GOT3 (cell line): ENCODE results near the gene ANO2.
"Not testable (repeated sequence)": the region's sequence is repeated elsewhere in the genome, so short reads cannot be mapped to it uniquely, and the experiment has no call there.

Source experiments
- DNase-seq: peaks from one replicate; lab custom pipeline; 2025; ENCODE audit warnings: mixed read lengths; lab: John Stamatoyannopoulos, UW

The ANO2 gene

GRCh38 chr12:5669624-5670023 is 275.4 kb downstream of the ANO2 start:
- not testable (repeated sequence) for DNase-seq

- no peak for DNase-seq
Observed at GRCh38 chr12:5665615-5666014, 279.4 kb downstream of the ANO2 start.

- no peak for DNase-seq
Observed at GRCh38 chr12:5661811-5662210, 283.2 kb downstream of the ANO2 start.

- no peak for DNase-seq
Observed at GRCh38 chr12:5660238-5660637, 284.8 kb downstream of the ANO2 start.

DNA sequence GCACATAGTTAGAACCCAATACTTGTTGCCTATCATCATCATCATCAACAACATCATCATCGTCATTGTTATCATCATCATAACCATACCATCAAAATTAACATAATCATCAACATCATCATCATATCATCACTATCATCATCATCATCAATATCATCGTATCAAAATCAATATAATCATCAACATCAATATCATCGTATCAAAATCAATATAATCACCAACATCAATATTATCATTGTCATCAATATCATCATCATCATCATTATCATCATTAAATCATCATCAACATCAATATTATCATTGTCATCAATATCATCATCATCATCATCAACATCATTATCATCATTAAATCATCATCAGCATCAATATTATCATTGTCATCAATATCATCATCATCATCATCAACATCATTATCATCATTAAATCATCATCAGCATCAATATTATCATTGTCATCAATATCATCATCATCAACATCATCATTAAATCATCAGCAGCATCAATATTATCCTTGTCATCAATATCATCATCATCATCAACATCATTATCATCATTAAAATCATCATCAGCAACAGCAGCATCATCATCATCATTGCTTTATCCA is 286.6 kb downstream of the ANO2 start:
- DNase-seq, result not testable (repeated sequence)

- DNase-seq, result no peak
Observed at GRCh38 chr12:5656836-5657235, 288.2 kb downstream of the ANO2 start.

DNA sequence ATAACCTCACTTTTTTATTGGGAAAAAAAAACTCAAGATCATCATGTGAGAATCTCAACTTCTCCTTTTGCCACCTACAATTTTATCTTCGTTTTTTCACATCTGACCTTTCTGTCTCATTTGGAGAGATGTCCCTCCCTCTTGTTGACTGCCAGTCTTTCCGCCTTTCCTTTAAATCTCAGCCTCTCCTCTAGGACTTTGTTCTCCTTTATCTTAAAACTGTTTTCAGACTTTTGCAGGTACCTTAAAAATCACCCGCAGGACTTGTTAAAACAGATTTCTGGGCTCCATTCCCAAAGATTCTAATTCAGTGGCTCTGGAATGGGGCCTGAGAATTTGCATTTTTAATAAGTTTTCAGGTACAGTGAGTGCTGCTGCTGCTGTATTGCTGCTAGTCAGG is 289.9 kb downstream of the ANO2 start:
- DNase-seq, result no peak

- no peak for DNase-seq
Observed at GRCh38 chr12:5654019-5654418, 291.0 kb downstream of the ANO2 start.

DNA sequence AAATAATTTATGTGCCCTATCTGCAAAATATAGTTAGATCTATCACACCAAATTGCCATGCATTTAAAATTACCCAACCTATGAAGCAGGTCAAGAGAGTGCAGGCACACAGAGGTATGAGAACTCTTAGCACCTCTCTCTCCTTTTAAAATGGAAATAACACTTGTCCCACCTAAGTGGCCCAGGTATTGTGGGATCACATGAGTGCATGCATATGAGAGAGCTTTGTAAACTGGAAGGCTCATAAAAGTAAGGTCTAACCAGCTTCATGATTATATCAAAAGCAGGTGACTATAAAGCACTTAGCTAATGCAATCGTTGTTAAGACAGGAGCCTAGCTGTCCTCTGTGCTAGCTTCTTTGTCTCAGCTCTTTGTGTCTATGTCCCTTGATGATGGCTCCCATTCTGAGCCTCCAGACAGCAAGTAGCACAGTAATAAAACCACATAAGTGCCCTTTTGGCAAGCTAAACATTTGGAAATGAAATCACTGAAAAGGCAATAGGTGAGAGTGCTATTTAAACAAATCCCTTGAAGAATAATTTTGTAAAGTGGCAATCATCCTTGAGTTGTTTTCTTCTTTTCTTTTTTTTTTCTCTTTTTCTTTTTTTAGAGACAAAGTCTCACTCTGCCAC is 294.1 kb downstream of the ANO2 start:
- DNase-seq, result no peak

- DNase-seq, result no peak
Observed at GRCh38 chr12:5650281-5650680, 294.8 kb downstream of the ANO2 start.

- no peak for DNase-seq
Observed at GRCh38 chr12:5648692-5649359, 296.2 kb downstream of the ANO2 start.

DNA sequence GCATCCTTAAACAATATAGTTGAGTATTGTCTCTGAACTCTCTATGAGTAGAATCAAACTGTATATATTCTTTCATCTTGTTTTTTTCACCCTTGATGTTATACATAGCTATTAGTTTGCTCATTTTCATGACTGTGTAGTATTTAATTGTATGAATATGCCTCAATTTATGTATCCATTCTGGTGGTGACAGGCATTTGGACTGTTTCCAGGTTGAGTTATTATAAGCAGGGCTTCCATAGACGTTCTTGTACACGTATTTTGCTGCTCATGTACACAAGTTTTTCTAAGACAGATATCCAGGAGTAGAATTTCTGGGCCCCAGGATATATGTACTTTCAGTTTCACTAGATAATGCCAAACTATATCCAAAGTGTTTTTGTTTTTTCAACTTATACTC is 301.8 kb downstream of the ANO2 start:
- DNase-seq, result no peak

GRCh38 chr12:5637698-5638097 is 307.4 kb downstream of the ANO2 start:
- no peak for DNase-seq

DNA sequence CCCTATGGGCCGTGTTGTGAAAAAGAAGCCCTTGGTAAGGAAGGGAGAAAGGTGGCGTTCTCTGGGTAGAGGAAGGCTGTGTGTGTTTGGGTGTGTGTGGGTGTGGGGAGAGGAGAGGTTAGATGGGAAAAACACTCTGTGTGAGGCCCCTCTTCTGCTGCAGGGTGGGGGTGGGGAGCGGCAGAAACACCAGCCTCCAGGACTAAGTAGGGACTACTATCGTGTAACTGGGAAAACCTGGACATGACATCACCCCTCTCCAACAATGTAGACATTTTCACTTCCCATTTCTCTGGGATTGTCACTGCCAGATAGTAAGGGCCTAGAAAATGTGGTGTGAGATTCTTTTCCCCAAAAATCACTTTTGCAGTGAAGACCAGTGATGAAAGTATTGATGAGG is 308.2 kb downstream of the ANO2 start:
- no peak for DNase-seq

- no peak for DNase-seq
Observed at GRCh38 chr12:5633106-5633505, 312.0 kb downstream of the ANO2 start.

GRCh38 chr12:5632453-5632852 is 312.6 kb downstream of the ANO2 start:
- DNase-seq, result no peak

DNA sequence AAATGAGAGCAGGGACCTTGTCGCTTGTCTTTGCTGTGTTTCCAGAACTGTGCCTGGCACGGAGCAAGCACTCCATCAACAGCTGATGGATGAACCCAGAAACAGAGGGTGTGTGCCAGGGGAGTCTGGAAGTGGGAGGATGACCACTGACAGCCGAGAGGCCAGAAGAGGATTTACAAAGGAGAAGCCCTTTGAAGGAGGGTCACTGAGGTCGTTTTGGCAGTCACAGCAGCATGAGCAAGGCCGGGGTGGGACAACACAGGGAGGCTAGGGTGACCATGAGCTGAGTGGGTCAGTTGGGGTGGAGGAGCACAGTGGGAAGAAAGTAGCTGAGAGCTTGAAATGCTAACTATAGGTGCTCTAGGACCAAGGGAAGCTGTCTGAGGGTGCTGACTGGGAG is 313.6 kb downstream of the ANO2 start:
- DNase-seq, result no peak

DNA sequence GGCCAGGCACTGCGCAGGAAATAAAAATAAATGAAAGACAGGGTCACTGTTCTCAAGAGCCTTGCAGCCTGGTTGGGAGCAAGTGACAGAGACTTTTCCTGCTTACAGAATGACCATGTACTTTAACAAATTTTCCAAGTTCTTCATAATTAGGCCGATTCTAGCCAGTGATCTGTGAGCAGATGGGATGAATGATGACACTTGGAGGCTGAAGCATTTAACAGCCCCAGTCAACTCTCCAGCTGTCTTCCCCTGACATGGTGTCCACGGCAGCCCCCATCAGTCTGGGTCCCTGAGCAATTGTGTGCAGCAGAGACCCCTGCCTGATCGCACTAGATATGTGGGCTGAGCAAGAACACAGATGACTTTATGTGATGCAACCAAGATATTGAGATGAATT is 314.3 kb downstream of the ANO2 start:
- DNase-seq, result no peak

DNA sequence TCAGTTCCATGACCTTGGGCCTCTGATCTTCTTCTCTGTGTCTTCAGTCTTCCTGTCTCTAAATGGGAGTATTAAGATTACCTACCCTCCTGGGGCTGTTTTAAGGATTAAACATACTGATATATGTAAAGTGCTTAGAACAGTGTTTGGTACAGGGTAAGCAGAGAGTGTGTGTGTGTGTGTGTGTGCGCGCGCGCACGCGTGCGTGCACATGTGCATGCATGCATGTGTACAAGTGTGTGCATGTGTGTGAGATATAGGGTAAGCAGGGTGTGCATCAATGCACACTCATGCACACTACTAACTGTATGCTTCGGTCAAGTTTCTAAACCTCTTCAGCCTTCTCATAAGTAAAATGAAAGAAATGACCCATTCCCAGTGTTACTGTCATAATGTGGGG is 316.6 kb downstream of the ANO2 start:
- DNase-seq, result no peak

- DNase-seq, result no peak
Observed at GRCh38 chr12:5627053-5627630, 317.9 kb downstream of the ANO2 start.

GRCh38 chr12:5626151-5626550 is 318.9 kb downstream of the ANO2 start:
- DNase-seq, result no peak

DNA sequence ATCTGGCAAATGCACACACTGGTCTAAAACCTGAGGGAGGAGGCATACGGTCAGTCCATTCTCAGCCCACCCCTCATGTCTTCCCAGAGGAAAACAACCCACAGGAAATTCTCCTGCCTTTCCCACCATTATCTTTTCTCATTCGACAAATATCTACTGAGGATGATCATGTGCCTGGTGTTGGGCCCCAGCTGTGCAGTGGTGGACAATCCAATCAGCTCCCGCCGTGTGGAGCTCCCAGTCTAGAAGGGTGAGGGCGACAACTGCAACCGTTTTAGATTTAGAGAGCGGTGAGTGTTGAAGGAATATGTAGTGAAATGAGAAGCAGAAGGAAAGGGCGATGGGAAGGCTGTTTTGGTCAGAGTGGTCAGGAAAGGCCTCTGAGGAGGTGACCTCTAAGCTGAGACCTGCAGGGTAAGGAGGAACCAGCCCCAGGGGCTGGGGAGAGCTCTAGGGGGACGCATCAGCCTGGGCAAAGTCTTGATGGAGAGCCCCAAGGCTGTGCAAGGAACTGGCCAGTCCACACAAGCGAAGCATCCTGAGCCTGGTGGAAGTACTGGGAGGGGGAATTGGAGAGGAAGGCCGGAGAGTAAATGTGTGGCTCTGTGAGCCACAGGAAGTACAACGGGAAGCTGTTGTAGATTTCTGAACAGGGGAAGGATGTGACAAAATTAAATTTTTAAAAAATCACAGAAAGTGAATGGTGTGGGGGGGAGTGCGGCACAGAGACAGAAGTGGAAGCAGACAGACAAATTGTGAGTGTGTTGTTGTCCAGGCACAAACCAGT is 320.4 kb downstream of the ANO2 start:
- DNase-seq, result no peak
